Activated CD8-positive, alpha-beta memory T cell treated with anti-CD3 and anti-CD28 coated beads, Interleukin-2, amount 50 U/mL, for 1 hour (primary cell): ENCODE measurements around the gene BFSP2.
"Not testable (repeated sequence)": the region's sequence is repeated elsewhere in the genome, so short reads cannot be mapped to it uniquely, and the experiment has no call there.

ENCODE experiments used
- DNase-seq: peaks from one replicate; pipeline ENCODE4 v3.0.0-alpha.2; 2020; ENCODE audit errors: extremely low read depth

BFSP2 gene

DNA sequence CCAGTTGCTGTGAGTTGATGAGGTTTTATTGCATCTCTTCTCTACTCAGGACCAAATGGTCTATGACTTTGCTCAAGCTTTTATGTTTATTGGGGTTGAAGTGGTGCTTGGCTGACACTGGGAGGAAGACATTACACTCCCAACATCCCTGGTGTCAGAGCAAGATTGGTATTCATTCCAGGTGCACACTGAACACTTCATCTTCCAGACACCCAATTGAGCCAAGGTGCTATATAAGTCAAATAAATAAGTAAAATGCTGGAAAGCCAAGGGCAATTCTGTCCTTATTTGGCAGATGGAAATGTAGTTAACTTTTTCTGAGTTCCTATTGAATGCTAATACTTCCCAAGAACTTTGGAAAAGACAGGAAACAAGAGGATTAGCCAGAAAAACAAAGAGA is 120.4 kb downstream of the BFSP2 start:
- no peak for DNase-seq

DNA sequence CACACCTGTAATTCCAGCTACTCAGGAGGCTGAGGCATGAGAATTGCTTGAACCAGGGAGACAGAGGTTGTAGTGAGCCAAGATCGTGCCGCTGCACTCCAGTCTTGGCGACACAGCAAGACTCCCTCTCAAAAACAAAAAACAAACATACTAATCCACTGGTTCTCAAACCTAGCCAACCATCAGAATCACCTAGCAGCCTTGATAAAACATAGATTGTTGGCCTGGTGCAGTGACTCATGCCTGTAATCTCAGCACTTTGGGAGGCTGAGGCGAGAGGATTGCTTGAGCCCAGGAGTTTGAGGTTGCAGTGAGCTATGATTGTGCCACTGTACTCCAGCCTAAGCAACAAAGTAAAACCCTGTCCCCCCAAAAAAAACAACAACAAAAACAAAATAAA is 121.1 kb downstream of the BFSP2 start:
- DNase-seq, result not testable (repeated sequence)

GRCh38 chr3:133521946-133522345 is 122.1 kb downstream of the BFSP2 start:
- no peak for DNase-seq

DNA sequence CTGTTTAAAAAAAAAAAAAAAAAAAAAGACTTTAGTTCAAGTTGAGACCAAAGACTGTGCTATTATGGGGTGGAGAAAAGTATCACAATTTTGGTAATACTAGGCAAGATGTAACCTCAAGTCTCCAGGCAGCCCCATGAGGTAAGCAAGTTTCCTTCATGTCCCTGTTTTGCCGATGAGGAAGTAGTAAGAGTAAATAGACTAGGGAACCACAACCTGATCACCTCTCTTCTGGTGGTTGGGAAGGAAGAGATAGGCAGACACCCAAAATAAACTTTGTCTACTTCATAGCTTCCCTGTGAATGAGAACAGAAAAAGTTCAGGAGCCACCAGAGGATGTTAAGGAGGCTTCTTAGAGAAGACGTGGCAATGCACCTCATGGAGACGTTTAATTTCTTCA is 123.9 kb downstream of the BFSP2 start:
- not testable (repeated sequence) for DNase-seq
